GM18498 (cell line): ENCODE measurements around the gene ANXA6.
A peak's percentile ranks its signal among the peaks of the same experiment; 100 is the strongest.

ENCODE experiments used
- ATAC-seq: cut with Tn5 transposase; IDR thresholded peaks from one replicate; pipeline ENCODE4 v1.9.1; 2021; ENCODE audit warnings: mild to moderate bottlenecking, moderate library complexity; ENCODE audit not compliant: unreplicated experiment

Gene ANXA6

DNA sequence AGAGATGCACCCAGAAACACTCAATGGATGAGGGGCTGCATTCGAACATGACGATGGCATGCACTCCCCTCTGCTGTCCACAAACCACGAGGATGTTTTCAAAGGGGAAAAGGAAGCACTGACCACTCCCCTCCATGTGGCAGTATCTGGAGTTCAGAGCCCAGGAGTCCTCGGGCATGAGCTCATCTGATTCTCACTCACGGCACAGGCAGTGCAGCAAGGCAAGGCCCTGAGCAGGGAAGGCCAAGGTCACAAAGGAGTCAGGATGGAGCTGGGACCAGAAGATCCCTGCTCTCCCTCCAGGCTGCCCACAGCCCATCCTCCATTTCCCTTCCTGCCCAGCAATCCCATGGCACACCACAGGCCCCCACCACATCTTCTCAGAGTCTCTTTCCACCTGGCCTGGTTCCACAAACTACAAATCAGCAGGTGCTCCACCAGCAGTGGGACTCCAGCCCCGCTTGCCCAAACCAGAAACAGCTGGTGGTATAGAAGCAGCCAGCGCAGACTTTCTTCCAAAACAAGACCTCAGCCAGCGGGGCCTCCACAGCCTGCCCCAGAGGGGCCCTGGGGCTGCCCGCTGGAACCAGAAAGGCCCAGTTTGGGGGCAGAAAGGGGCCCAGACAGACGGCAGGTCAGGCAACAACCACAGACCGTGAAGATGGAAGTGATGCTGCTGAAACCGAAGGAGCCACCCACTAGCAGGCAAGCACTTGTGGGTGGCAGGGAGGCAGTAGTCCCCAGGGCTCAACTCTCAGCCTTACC, 89.0 kb downstream of the ANXA6 start:
- peak; percentile 66 for ATAC-seq

DNA sequence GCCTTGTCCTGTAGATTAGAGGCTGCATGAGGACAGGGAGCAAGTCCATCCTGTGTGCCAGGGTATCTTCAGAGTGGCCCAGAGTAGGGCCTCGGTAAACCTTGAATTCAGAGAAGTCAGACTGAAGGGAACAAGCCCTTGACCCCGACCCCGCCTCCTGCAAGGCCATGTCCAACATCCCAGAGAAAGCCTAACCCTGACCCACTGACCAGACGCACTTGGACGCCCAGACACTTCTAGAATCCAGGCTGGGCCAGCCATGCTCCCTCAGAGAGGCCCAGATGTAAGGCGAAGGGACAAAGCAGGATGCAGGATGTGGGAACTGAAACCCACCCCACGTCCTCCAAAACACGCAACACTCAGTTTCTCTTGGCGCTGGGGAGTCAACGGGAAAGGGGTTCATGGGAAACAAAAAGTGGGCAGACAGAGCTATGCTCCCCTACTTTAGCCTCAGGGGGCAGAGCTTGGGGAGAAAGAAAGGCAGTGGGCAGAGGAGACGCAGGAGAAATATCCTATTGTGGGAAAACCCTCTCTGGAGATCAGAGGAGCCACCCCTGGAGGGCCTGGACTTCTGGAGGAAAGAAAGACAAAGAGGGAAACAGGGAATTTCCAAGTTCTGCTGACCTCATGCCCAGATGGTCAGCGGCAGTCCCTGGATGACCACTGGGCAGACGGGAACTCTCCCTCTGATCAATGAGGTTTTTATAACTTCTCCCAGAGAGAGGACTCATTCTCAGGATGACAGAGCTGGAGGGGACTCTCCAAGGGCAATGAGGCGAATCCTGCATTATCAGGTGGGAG, 89.7 kb downstream of the ANXA6 start:
- no peak for ATAC-seq

GRCh38 chr5:151066920-151067319, 90.7 kb downstream of the ANXA6 start:
- no peak for ATAC-seq

DNA sequence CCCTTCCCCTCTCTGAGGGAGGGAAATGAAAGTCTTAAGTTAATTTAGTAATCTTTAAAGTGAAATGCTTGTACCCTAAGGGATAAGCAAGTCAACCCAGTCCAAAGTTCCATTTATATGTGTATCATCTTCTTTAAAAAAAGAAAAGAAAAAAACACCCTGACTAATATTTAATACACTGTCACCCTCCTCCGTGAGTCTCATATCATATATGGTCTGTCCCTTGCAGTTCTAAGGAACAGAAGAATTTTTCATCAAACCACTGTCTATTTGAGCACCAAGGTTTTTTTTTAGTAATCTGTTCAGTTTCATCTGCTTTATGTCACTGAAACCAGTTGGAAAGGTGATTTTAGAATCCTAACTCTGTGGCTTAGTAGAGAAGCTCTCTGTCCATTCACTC, 92.0 kb downstream of the ANXA6 start:
- no peak for ATAC-seq

DNA sequence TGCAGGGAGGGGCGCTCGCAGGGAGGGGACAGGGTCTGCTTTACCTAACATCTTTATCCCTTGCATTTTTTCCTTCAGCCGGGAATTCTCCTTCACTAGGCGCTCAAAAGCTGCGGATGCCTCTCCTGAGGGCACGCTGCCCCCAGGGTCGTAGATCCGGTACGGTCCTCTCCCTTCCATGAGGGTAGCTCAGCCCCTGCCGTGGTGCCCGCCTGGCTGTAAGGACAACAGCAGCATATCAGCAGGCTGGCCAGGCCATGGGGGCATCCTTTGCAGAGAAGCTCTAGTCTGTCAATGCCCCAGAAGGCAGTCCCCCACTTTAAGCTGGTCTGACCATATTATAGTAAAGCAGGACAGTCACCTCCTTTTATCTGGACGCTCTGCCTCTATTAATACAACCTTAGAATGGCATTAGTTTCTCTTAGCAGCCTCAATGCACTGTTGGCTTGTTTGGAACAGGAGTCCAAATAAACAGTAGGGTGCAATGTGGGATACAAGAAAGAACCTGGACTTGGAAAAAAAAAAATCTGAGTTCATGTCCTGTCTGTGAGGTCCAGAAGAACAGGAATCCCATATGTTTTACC, 92.6 kb downstream of the ANXA6 start:
- ATAC-seq, result no peak

GRCh38 chr5:151063142-151063989, 94.2 kb downstream of the ANXA6 start:
- no peak for ATAC-seq

DNA sequence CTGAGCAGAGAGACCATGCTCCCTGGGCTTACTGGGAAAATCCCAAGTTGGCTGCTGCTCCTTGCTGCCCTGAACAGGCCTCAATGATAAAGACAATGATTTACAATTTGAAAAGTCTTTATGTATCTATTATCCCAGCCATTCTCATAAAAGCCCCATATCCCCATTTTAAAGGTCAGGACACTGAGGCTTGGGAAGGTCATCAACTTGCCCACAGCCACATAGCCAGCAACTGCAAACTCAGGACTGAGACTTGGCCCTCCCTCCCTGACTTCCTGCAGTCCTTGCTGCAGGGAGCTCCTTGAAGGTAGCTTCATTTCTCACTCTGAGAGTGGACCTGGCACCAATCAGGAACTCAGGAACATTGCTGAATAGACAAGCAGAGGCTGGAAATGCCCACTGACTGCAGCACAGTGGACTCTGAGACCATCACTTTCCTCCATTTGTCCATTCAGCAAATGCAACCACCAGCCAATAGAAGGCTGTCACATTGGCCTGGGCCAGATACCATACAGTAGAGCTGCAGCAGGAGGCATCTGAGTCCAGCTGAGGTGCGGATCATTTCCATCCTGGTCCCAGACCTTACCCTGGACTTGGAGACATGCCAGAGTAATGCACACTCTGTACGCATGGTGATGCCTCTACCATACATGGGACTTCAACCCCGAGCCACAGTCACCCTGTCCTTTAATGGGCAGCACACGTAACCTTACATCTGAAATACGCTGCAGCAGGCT, 95.0 kb downstream of the ANXA6 start:
- ATAC-seq, result no peak

GRCh38 chr5:151060742-151061141, 96.8 kb downstream of the ANXA6 start:
- no peak for ATAC-seq

DNA sequence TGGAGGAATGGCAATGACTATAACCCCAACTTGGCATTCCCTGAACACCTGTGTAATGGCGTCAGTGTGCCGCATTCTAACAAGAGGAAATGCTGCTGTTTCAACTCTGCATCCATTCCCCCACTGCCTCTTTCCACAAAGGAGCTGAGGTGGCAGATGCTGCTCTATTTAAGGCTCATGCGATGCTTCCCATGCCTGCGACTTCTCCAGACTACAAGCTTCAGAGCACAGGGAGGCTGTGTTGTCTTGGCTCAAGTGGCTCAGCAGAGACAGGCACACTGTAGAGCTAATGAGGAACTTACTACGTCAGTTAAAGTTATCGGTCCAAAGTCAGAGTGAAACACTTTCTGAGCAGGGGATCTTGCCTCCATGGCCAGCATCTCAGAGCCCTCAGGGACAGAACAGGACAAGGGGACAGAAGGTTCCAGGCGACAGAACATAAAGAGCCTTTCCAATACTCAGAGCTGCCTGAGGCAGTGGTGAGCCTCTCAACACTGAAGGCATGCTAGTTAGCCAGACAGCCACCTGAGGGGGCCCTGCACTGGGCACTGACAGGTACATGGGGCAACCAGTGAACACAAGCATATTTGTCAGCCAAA, 98.6 kb downstream of the ANXA6 start:
- no peak for ATAC-seq

- ATAC-seq, result no peak
Observed at GRCh38 chr5:151058301-151058700, 99.3 kb downstream of the ANXA6 start.

GRCh38 chr5:151056379-151057325, 100.9 kb downstream of the ANXA6 start:
- no peak for ATAC-seq

- ATAC-seq, result no peak
Observed at GRCh38 chr5:151055336-151055735, 102.2 kb downstream of the ANXA6 start.

- ATAC-seq, result no peak
Observed at GRCh38 chr5:151054709-151055108, 102.9 kb downstream of the ANXA6 start.

DNA sequence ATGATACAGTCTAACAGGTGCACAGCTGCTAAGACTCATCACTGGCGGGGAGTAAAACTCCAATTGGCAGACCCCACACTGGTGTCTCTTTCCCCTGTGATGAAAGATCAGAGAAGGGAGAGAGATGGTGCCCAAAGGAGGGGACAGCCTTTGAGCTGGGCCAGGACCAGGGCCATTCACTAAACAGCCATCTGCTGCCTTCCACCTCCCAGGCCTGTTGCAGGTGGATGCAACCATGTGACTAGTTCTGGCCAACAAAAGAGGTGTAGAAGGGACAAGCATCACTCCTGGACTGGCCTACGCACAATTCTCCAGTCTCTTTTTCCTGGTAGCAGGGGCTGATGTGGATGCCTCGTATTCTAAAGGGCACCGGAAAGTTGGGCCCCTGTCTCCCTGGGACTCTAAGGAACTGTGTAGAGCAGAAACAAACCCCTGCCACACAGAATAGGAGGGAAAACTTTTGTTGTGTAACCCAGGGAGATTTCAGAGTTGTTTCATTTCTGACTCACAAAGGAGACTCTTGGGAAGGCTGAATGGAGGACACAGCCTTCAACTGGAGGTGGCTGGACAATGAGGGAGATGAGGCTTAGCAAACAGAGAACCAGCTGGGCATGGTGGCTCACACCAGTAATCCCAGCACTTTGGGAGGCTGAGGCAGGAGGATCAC, 103.7 kb downstream of the ANXA6 start:
- ATAC-seq, result no peak

GRCh38 chr5:151052836-151053235, 104.7 kb downstream of the ANXA6 start:
- ATAC-seq, result no peak

DNA sequence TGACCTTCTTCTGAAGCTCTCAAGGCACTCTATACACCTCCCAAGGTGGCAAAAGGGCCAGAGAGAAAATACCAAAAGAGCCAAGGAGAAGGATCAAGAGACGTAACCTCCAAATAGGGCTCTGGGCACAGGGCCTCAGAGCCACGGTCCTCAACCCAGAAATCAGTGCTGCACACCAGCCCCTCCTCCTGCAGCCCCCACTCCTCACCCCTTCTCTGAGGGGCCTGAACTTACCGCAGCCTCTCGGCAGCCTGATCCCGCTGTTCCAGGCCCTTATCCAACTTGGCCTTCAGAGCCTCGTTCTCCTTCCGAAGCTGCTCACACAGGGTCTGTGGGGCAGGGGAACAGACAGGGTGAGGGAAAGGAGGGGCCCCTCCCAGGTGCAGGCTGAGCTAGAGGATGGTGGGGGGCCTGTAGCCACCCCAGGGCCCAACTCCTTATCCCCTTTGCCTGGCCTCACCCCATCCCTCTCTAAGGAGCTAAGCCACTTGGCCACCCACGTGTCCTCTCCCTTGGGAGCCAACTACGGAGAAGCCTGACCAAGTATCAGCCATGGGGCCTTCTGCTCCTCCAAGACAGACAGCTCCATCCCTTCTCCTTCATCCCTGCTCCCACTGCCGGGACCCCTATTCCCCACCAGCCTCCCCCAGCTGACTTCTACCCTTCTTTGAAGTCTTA, 105.5 kb downstream of the ANXA6 start:
- no peak for ATAC-seq

DNA sequence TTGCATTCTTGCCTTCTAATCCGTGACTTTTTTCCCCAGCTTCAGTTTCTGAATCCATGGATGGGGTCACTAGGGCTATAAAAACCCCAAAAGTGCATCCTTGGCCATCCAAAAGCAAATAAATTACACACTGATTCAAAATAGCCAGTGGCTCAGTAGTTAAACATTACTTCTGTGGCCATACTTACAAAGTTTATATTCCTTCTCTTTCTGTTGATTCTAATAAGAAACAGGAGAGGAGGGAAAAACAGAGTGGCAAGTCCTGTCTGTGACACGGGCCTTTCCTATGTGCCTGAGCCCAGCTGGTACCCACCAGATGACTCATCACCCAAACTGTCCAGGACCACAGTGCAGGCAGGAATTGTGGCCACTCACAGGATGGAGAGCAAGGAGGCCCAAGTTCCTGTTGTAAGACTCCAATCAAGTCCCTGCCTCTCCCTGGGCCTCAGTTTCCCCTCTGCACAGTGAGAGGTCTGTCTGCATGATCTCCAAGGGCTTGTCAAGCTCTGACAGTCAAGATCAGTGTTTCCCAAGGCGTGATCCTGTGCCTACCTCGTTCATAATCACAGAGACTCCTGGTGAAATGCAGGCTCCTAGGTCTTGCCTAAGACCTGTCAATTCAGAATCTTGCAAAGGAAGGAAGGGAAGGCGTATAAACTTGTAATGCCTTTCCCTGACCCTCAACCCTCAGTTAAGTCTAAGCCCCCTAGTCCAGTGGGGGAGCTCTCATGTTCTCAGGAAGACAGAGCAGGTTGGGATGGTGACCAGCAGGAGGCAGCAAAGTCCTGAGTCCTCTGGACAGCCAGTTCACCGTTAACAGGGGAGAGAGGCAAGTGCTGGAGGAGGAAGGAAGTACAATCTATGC, 106.3 kb downstream of the ANXA6 start:
- peak; percentile 78 for ATAC-seq
